DND-41 (cell line): ENCODE results near the gene RAPH1.

ENCODE experiments used
- ATAC-seq: fragments of 200-7000 bp; cut with Tn5 transposase; 3 replicates; pipeline ENCODE4 v1.9.1; 2021; ENCODE audit warnings: low read depth; ENCODE audit not compliant: insufficient read depth
- DNase-seq: peaks from one replicate; pipeline ENCODE4 v3.0.0-alpha.2; 2020
- H2AFZ ChIP-seq: 2 replicates; pipeline ENCODE4 v1.6.0; 2012; ENCODE audit warnings: low read depth, low read length
- H3K27ac ChIP-seq: 2 replicates; pipeline ENCODE4 v1.5.1; 2012; ENCODE audit warnings: low read length, inconsistent platforms
- H3K27me3 ChIP-seq: fragments of 200-600 bp; sonication (generic); 2 replicates; pipeline ENCODE4 v1.6.0; 2012; ENCODE audit warnings: low read length, mild to moderate bottlenecking, inconsistent platforms; ENCODE audit not compliant: insufficient read depth, poor library complexity
- H3K36me3 ChIP-seq: 2 replicates; pipeline ENCODE4 v1.5.1; 2012; ENCODE audit warnings: low read length, inconsistent platforms; ENCODE audit not compliant: insufficient read depth
- H3K4me1 ChIP-seq: 2 replicates; pipeline ENCODE4 v1.5.1; 2012; ENCODE audit warnings: mild to moderate bottlenecking, low read length; ENCODE audit not compliant: insufficient read depth
- H3K4me2 ChIP-seq: 2 replicates; pipeline ENCODE4 v1.6.0; 2012; ENCODE audit warnings: mild to moderate bottlenecking, moderate library complexity, low read length, inconsistent platforms; ENCODE audit not compliant: insufficient read depth
- H3K4me3 ChIP-seq, 2 experiments: fragments of 200-600 bp in 1 of 2; shearing (Covaris generic) in 1 of 2; 2 replicates each; pipeline ENCODE4 v1.5.1; 2012 to 2016; ENCODE audit warnings: inconsistent platforms in 2 of 2, low read length in 2 of 2, mild to moderate bottlenecking in 2 of 2, low read depth in 1 of 2, moderate library complexity in 1 of 2
- H3K79me2 ChIP-seq: 2 replicates; pipeline ENCODE4 v1.6.0; 2012; ENCODE audit warnings: low read length, inconsistent platforms; ENCODE audit not compliant: insufficient read depth
- H3K9ac ChIP-seq: 2 replicates; pipeline ENCODE4 v1.6.0; 2012; ENCODE audit warnings: low read depth, mild to moderate bottlenecking, inconsistent platforms, low read length, moderate library complexity
- H3K9me3 ChIP-seq: 2 replicates; pipeline ENCODE4 v1.5.1; 2012; ENCODE audit warnings: low read length, moderate library complexity, mild to moderate bottlenecking, inconsistent platforms; ENCODE audit not compliant: insufficient read depth, severe bottlenecking
- H4K20me1 ChIP-seq: 2 replicates; pipeline ENCODE4 v1.6.0; 2012; ENCODE audit warnings: low read length; ENCODE audit not compliant: insufficient read depth
- EZH2 ChIP-seq: IDR thresholded peaks from 3 replicates; pipeline ENCODE4 v1.6.1; 2012; ENCODE audit warnings: borderline replicate concordance, low read depth, mild to moderate bottlenecking, moderate library complexity, low read length, inconsistent platforms; ENCODE audit not compliant: severe bottlenecking
- TF ChIP-seq, protein P1 (sequence below): IDR thresholded peaks from 2 replicates; pipeline ENCODE4 v1.5.1; 2012; ENCODE audit warnings: borderline replicate concordance, low read length, moderate library complexity, mild to moderate bottlenecking; ENCODE audit not compliant: poor library complexity, severe bottlenecking; ENCODE audit errors: extremely low read depth

Gene RAPH1

DNA sequence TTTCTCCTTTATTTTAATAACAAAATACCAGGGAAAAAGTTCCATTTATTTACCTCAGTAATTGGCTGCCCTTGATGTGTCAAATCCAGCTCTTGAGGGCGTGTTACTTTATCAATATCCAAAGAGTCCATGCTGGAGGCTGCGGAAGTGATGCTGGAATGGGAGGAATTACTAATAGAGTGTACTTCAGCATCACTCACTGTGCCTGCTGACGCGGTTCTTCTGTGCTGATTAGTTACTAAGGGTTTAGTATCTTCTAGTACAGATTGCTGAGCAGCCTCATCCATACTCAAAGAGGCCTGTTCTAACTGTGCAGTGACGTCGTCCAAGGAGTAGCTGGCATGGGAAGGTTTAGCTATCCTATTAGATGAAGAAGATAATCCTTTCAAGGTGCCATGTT lies 45.6 kb downstream of the RAPH1 start:
- H3K36me3 ChIP-seq: no peaks in the 10 kb centered on the region
- H3K4me1 ChIP-seq: no peaks in the 10 kb centered on the region
- TF ChIP-seq, protein P1, sequence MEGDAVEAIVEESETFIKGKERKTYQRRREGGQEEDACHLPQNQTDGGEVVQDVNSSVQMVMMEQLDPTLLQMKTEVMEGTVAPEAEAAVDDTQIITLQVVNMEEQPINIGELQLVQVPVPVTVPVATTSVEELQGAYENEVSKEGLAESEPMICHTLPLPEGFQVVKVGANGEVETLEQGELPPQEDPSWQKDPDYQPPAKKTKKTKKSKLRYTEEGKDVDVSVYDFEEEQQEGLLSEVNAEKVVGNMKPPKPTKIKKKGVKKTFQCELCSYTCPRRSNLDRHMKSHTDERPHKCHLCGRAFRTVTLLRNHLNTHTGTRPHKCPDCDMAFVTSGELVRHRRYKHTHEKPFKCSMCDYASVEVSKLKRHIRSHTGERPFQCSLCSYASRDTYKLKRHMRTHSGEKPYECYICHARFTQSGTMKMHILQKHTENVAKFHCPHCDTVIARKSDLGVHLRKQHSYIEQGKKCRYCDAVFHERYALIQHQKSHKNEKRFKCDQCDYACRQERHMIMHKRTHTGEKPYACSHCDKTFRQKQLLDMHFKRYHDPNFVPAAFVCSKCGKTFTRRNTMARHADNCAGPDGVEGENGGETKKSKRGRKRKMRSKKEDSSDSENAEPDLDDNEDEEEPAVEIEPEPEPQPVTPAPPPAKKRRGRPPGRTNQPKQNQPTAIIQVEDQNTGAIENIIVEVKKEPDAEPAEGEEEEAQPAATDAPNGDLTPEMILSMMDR: no peak
- no peak for TF ChIP-seq EZH2
- ATAC-seq (no peak), DNase-seq (no peak)
- no peak overlapping the region for H3K4me3 ChIP-seq
- no peaks in the 10 kb centered on the region for H3K79me2 ChIP-seq
- H3K9ac ChIP-seq: no peak overlapping the region
- no peak overlapping the region for H2AFZ ChIP-seq
- H3K27me3 ChIP-seq: no peaks in the 10 kb centered on the region
- no peak overlapping the region for H3K27ac ChIP-seq
- H3K9me3 ChIP-seq: no peaks in the 10 kb centered on the region
- no peaks in the 10 kb centered on the region for H4K20me1 ChIP-seq
- no peak overlapping the region for H3K4me2 ChIP-seq

GRCh38 chr2:203484266-203485112 lies 50.6 kb downstream of the RAPH1 start:
- Histone ChIP-seq H3K4me3 (no peak overlapping the region), H3K9ac (no peak overlapping the region), H3K27me3 (no peaks in the 10 kb centered on the region), H3K9me3 (no peaks in the 10 kb centered on the region), H3K4me2 (no peak overlapping the region), H3K4me1 (no peaks in the 10 kb centered on the region), H4K20me1 (no peaks in the 10 kb centered on the region), H3K27ac (no peak overlapping the region), H3K79me2 (no peaks in the 10 kb centered on the region), H3K36me3 (no peaks in the 10 kb centered on the region), H2AFZ (no peak overlapping the region)
- ATAC-seq: peak; percentile 94
- DNase-seq: peak; percentile 54
- no peak for TF ChIP-seq EZH2
- TF ChIP-seq, protein P1: peak; percentile 80

GRCh38 chr2:203480623-203481022 lies 54.5 kb downstream of the RAPH1 start:
- ATAC-seq: no peak

More at GRCh38 chr2:203480623-203481022, 54.5 kb downstream of the RAPH1 start:
- H3K36me3 ChIP-seq: no peaks in the 10 kb centered on the region
- H4K20me1 ChIP-seq: no peaks in the 10 kb centered on the region
- no peak overlapping the region for H3K4me2 ChIP-seq
- H3K4me1 ChIP-seq: no peaks in the 10 kb centered on the region
- no peaks in the 10 kb centered on the region for H3K9me3 ChIP-seq
- no peak overlapping the region for H3K27ac ChIP-seq
- DNase-seq: no peak
- TF ChIP-seq, protein P1: no peak
- H3K4me3 ChIP-seq: no peak overlapping the region
- H3K27me3 ChIP-seq: no peaks in the 10 kb centered on the region
- no peaks in the 10 kb centered on the region for H3K79me2 ChIP-seq
- H2AFZ ChIP-seq: no peak overlapping the region
- no peak overlapping the region for H3K9ac ChIP-seq
